Mesothelial cell of epicardium (in vitro differentiated cells): ENCODE results near the gene FMNL1. TPM values are rescaled to one million over a fixed set of nuclear protein-coding genes. Genes with fewer than 3 reads are reported as not detected.

ENCODE experiments used
- DNase-seq, 2 experiments: peaks; one replicate each; pipeline ENCODE4 v3.0.0; 2021; ENCODE audit warnings: low spot score in 2 of 2; ENCODE audit not compliant: unreplicated experiment in 2 of 2
- H3K27ac Mint-ChIP-seq: 2 replicates; pipeline ENCODE4 v1.8.0; 2021; ENCODE audit warnings: mixed read lengths
- H3K27me3 Mint-ChIP-seq: 2 replicates; pipeline ENCODE4 v1.8.0; 2021; ENCODE audit warnings: low read depth, mixed read lengths
- H3K36me3 Mint-ChIP-seq: 2 replicates; pipeline ENCODE4 v1.8.0; 2021; ENCODE audit warnings: mixed read lengths
- H3K4me1 Mint-ChIP-seq: 2 replicates; pipeline ENCODE4 v1.8.0; 2021; ENCODE audit warnings: mixed read lengths
- H3K4me3 Mint-ChIP-seq: 2 replicates; pipeline ENCODE4 v1.8.0; 2021; ENCODE audit warnings: mild to moderate bottlenecking, moderate library complexity, mixed read lengths
- H3K9me3 Mint-ChIP-seq: 2 replicates; pipeline ENCODE4 v1.8.0; 2021; ENCODE audit warnings: mixed read lengths
- total RNA-seq: library from RNA; stranded (reverse); gene quantifications from 3 replicates; pipeline ENCODE4 v1.2.1, GENCODE V29; 2021
- TF ChIP-seq, protein P1 (sequence below): fragments of 200-600 bp; sonication (generic); IDR thresholded peaks from one replicate; pipeline ENCODE4 v1.5.0; 2021; ENCODE audit warnings: antibody characterized with exemption; ENCODE audit not compliant: unreplicated experiment

Gene FMNL1
- total RNA-seq, 1 donor from 2014 or later = 3.7 TPM

DNA sequence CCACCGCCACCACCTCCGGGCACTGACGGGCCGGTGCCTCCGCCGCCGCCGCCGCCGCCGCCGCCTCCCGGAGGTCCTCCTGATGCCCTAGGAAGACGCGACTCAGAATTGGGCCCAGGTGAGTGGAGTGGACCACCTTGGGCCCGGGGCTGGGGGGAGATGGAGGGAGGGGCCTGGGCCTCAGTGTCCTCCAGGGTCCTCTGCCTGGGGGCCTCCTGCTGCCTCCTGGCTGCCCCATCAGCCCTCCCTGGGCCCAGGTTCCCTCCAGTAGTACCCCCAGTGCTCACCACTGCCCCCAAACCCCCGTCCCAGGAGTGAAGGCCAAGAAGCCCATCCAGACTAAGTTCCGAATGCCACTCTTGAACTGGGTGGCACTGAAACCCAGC lies 20.3 kb downstream of the FMNL1 start:
- no peak overlapping the region for H3K27ac Mint-ChIP-seq
- H3K9me3 Mint-ChIP-seq = no peaks in the 10 kb centered on the region
- H3K36me3 Mint-ChIP-seq = no peaks in the 10 kb centered on the region
- DNase-seq = no peak
- peaks cover 62% of the 10 kb centered on the region for H3K27me3 Mint-ChIP-seq
- peaks cover 22% of the 10 kb centered on the region for H3K4me1 Mint-ChIP-seq
- TF ChIP-seq, protein P1, sequence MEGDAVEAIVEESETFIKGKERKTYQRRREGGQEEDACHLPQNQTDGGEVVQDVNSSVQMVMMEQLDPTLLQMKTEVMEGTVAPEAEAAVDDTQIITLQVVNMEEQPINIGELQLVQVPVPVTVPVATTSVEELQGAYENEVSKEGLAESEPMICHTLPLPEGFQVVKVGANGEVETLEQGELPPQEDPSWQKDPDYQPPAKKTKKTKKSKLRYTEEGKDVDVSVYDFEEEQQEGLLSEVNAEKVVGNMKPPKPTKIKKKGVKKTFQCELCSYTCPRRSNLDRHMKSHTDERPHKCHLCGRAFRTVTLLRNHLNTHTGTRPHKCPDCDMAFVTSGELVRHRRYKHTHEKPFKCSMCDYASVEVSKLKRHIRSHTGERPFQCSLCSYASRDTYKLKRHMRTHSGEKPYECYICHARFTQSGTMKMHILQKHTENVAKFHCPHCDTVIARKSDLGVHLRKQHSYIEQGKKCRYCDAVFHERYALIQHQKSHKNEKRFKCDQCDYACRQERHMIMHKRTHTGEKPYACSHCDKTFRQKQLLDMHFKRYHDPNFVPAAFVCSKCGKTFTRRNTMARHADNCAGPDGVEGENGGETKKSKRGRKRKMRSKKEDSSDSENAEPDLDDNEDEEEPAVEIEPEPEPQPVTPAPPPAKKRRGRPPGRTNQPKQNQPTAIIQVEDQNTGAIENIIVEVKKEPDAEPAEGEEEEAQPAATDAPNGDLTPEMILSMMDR = no peak
- H3K4me3 Mint-ChIP-seq = peak overlapping the region; percentile 60

GRCh38 chr17:45243750-45244149 lies 22.1 kb downstream of the FMNL1 start:
- Mint-ChIP-seq H3K27ac (no peak overlapping the region), H3K9me3 (no peaks in the 10 kb centered on the region), H3K36me3 (no peaks in the 10 kb centered on the region), H3K4me3 (no peak overlapping the region), H3K4me1 (peaks cover 29% of the 10 kb centered on the region), H3K27me3 (peaks cover 45% of the 10 kb centered on the region)
- TF ChIP-seq, protein P1 = no peak
- DNase-seq = no peak

- DNase-seq = no peak
- peak overlapping the region; percentile 28 for H3K4me3 Mint-ChIP-seq
- H3K36me3 Mint-ChIP-seq = peaks cover 1% of the 10 kb centered on the region
- H3K4me1 Mint-ChIP-seq = peaks cover 30% of the 10 kb centered on the region
- TF ChIP-seq, protein P1 = no peak
- no peaks in the 10 kb centered on the region for H3K9me3 Mint-ChIP-seq
- H3K27ac Mint-ChIP-seq = no peak overlapping the region
- H3K27me3 Mint-ChIP-seq = peaks cover 33% of the 10 kb centered on the region
Observed at GRCh38 chr17:45244725-45245656, 23.3 kb downstream of the FMNL1 start.

GRCh38 chr17:45246338-45246737 lies 24.7 kb downstream of the FMNL1 start:
- H3K27ac Mint-ChIP-seq = no peak overlapping the region
- TF ChIP-seq, protein P1 = no peak
- peaks cover 18% of the 10 kb centered on the region for H3K4me1 Mint-ChIP-seq

DNA sequence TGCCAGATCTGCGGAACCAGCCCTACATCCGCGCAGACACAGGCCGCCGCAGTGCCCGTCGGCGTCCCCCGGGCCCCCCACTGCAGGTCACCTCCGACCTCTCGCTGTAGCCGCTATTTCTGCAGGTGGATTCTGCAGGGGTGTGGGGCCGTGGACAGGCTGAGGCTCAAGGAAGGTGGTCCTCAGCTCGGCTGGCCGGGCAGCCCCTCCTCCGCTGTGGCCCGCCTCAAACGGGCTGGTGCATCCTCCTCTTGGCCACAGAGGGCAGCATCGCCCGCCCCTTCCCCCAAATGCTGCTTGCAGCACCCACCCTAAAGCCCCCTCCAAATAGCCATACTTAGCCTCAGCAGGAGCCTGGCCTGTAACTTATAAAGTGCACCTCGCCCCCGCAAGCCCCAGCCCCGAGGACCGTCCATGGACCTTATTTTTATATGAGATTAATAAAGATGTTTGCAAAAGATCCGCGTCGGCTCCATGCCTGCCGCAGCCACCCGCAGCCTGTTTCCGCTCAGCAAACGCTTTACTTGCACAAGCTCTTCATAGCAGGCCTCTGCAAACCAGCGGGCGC lies 25.3 kb downstream of the FMNL1 start:
- no peaks in the 10 kb centered on the region for H3K9me3 Mint-ChIP-seq

More at GRCh38 chr17:45246338-45246737, 24.7 kb downstream of the FMNL1 start:
- no peak for DNase-seq
- Mint-ChIP-seq H3K4me3 (peak overlapping the region; percentile 81), H3K36me3 (peaks cover 2% of the 10 kb centered on the region), H3K27me3 (peaks cover 19% of the 10 kb centered on the region), H3K9me3 (no peaks in the 10 kb centered on the region)

More for the DNA sequence above, 25.3 kb downstream of the FMNL1 start:
- TF ChIP-seq, protein P1 = peak; percentile 54
- Mint-ChIP-seq H3K27me3 (peaks cover 18% of the 10 kb centered on the region), H3K4me1 (peaks cover 18% of the 10 kb centered on the region), H3K27ac (peak overlapping the region; percentile 97), H3K4me3 (peak overlapping the region; percentile 81), H3K36me3 (peaks cover 2% of the 10 kb centered on the region)
- peak in 1 of 2 experiments; percentile 61 for DNase-seq
